ENCODE results near the gene ETHE1. TPM values are rescaled to one million over a fixed set of nuclear protein-coding genes. Genes with fewer than 3 reads are reported as not detected.
A peak's percentile ranks its signal among the peaks of the same experiment; 100 is the strongest.

ETHE1 gene
- total RNA-seq, 3 donors from 2014 or later (not counting 1 experiment from before 2014, with no cell fraction given): 22.0 to 25.6 (median 24.6) TPM

DNA sequence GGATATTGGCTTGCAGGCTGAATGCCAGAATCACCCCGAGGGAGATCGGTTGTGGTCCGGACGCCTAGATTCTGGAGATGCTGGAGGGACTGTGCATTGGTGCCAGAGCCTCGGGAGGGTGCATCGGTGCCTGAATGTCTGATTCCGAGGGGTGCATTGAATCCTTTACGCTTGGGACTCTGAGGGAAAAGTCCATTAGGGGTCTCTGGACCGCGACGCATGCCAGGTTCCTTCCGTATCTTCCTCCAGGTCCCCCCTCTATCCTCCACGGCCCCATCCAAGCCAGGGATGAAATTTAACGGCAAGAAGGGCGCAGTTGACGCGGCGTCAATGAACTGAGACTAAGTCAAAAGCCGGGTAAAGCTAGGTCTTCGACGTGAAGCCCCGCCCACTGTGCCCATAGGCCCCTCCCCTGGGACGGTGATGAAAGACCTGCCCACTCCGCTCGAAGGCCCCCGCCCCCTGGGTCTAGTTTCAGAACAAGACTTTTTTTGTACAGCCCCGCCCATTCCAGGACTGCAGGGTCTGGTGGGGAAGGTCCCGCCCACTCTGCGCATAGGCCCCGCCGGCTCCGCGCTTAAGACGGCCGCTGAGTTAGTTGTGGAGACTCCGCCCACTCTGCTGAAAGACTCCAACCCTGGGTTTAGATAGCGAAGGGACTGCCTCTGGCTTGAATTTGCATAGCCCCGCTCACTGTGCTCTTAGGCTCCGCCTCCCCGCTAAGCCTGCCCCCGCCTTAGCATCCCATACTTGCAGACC is 6.7 kb upstream of the ETHE1 start:
- Histone ChIP-seq H3K9me3 (ENCODE audit: control insufficient read depth, insufficient read depth, low read length) (peaks cover under 1% of the 10 kb centered on the region), H3K27me3 (ENCODE audit: control insufficient read depth, insufficient read depth, low read length) (no peaks in the 10 kb centered on the region), H3K4me3 (ENCODE audit: low read length) (peak overlapping the region; percentile 78), H3K4me1 (ENCODE audit: control insufficient read depth, insufficient read depth, low read length) (peaks cover 23% of the 10 kb centered on the region), H3K27ac (ENCODE audit: low read length) (peak overlapping the region; percentile 77), H3K36me3 (ENCODE audit: control insufficient read depth, insufficient read depth, low read length) (peaks cover 4% of the 10 kb centered on the region)
- Mint-ChIP-seq H3K27ac (peak overlapping the region; percentile 90 to 93), H3K9me3 (no peaks in the 10 kb centered on the region), H3K27me3 (ENCODE audit: low read depth in 2 of 2) (no peaks in the 10 kb centered on the region), H3K4me1 (peaks cover 30 to 34% of the 10 kb centered on the region in 2 donors), H3K36me3 (peaks cover 5% of the 10 kb centered on the region), H3K4me3 (peak overlapping the region; percentile 97)
- peak; percentile 82 to 94 (median 85) for ATAC-seq
- 2% methylated on average over 41 of the region's 41 CpGs for WGBS (ENCODE audit: insufficient coverage)
- peak; percentile 94 to 97 for DNase-seq
- TF ChIP-seq, protein P1, sequence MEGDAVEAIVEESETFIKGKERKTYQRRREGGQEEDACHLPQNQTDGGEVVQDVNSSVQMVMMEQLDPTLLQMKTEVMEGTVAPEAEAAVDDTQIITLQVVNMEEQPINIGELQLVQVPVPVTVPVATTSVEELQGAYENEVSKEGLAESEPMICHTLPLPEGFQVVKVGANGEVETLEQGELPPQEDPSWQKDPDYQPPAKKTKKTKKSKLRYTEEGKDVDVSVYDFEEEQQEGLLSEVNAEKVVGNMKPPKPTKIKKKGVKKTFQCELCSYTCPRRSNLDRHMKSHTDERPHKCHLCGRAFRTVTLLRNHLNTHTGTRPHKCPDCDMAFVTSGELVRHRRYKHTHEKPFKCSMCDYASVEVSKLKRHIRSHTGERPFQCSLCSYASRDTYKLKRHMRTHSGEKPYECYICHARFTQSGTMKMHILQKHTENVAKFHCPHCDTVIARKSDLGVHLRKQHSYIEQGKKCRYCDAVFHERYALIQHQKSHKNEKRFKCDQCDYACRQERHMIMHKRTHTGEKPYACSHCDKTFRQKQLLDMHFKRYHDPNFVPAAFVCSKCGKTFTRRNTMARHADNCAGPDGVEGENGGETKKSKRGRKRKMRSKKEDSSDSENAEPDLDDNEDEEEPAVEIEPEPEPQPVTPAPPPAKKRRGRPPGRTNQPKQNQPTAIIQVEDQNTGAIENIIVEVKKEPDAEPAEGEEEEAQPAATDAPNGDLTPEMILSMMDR (IDR thresholded peaks at IDR 0.05): no peak
- intact Hi-C loops (cut with micrococcal nuclease): loop anchor here (1.0 to 2.0 kb wide), 3 partner anchors 29 to 70 kb away; no protein-coding TSS in a partner anchor

DNA sequence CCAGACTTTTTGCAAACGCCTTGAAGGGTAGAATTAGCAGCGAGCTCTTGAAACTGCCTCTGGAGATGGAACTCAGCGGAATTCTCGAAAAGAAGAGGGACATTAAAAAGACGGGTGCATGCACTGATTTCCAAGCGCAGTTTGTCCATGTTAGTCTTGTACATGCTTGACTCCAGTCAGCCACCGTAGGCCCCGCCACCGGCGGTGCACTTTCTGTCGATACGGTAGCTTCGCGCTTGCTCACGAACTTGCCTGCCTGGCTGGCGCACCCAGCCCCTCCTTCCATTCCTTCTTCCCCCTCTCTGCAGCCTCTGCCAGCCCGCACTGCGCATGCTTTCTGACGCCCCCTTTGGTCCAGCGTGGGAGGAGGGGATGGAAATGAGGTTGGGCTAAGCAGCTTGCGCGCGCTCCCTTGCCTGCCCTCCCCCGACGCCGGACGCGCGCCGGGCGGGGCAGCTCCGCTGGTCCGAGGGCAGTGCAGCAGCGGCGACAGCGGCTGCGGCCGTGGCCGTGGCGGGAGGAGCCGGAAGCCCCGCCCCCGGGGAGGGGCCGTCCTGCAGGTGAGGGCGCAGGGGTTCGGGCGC is 6.1 kb upstream of the ETHE1 start, which contains the start of gene ZNF575:
Gene ZNF575, plus strand, starts transcription at position 227 of the 584 bp plus-strand sequence. CDS start 1,235 bp downstream, outside the sequence.
- TF ChIP-seq, protein P1 (IDR thresholded peaks at IDR 0.05): no peak
- Mint-ChIP-seq H3K36me3 (no peaks in the 10 kb centered on the region), H3K27me3 (ENCODE audit: low read depth in 2 of 2) (no peaks in the 10 kb centered on the region), H3K4me3 (peak within 1 kb of the TSS; percentile 97), H3K4me1 (peaks cover 30 to 34% of the 10 kb centered on the region in 2 donors), H3K9me3 (no peaks in the 10 kb centered on the region), H3K27ac (peak within 1 kb of the TSS; percentile 90 to 93)
- H3K36me3 ChIP-seq (ENCODE audit: control insufficient read depth, insufficient read depth, low read length): no peaks in the 10 kb centered on the region
- H3K4me3 ChIP-seq (ENCODE audit: low read length): peak within 1 kb of the TSS; percentile 78
- H3K4me1 ChIP-seq (ENCODE audit: control insufficient read depth, insufficient read depth, low read length): peaks cover 23% of the 10 kb centered on the region
- H3K27me3 ChIP-seq (ENCODE audit: control insufficient read depth, insufficient read depth, low read length): no peaks in the 10 kb centered on the region
- WGBS (ENCODE audit: insufficient coverage): 0% methylated on average over 47 of the region's 47 CpGs
- peak; percentile 68 to 92 for DNase-seq
- intact Hi-C loops (cut with micrococcal nuclease): loop anchor here (1.0 to 2.0 kb wide), 2 partner anchors 30 to 70 kb away; no protein-coding TSS in a partner anchor
- peak within 1 kb of the TSS; percentile 77 for H3K27ac ChIP-seq (ENCODE audit: low read length)
- H3K9me3 ChIP-seq (ENCODE audit: control insufficient read depth, insufficient read depth, low read length): no peaks in the 10 kb centered on the region
- peak; percentile 39 to 64 (median 54) for ATAC-seq

DNA sequence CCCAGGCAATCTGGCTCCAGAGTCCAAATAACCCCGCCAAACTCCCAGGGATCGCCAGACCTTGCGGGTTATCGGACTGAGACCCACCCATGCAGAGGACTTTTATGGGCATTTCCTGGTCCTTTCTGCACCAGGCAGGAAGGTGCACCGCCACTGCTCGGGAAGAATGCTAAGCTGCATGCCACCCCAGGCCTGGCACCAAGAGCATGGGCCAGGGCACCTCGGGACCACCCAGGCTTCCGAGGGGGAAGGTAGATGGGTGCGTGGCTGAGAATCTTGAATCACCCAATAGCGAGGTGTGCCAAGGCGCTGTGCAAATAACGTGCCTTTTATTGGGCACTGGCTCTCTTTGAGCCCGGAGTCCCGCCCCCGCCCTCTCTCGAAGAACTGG is 5.6 kb upstream of the ETHE1 start:
- peak overlapping the region; percentile 56 for H3K27ac ChIP-seq (ENCODE audit: low read length)
- Mint-ChIP-seq H3K4me3 (peak overlapping the region; percentile 97), H3K4me1 (peaks cover 30 to 34% of the 10 kb centered on the region in 2 donors), H3K9me3 (no peaks in the 10 kb centered on the region), H3K36me3 (no peaks in the 10 kb centered on the region), H3K27ac (peak overlapping the region; percentile 90 to 93), H3K27me3 (ENCODE audit: low read depth in 2 of 2) (no peaks in the 10 kb centered on the region)
- H3K9me3 ChIP-seq (ENCODE audit: control insufficient read depth, insufficient read depth, low read length): no peaks in the 10 kb centered on the region
- DNase-seq (peak in 1 of 2 donors; percentile 27), ATAC-seq (peak in 1 of 3 donors; percentile 4)
- peaks cover 26% of the 10 kb centered on the region for H3K4me1 ChIP-seq (ENCODE audit: control insufficient read depth, insufficient read depth, low read length)
- intact Hi-C loops (cut with micrococcal nuclease): loop anchor here (2.0 kb wide), 1 partner anchor 30 kb away; no protein-coding TSS in a partner anchor
- no peaks in the 10 kb centered on the region for H3K27me3 ChIP-seq (ENCODE audit: control insufficient read depth, insufficient read depth, low read length)
- H3K4me3 ChIP-seq (ENCODE audit: low read length): peak overlapping the region; percentile 78
- no peaks in the 10 kb centered on the region for H3K36me3 ChIP-seq (ENCODE audit: control insufficient read depth, insufficient read depth, low read length)
- 2% methylated on average over 16 of the region's 16 CpGs for WGBS (ENCODE audit: insufficient coverage)
- TF ChIP-seq, protein P1 (IDR thresholded peaks at IDR 0.05): no peak

Measured in natural killer cell (primary cell).